Measurements from ENCODE around the gene TEX53. TPM values are rescaled to one million over a fixed set of nuclear protein-coding genes. Genes with fewer than 3 reads are reported as not detected.

TEX53 gene
- total RNA-seq, 1 experiment from 2014 or later = not detected

DNA sequence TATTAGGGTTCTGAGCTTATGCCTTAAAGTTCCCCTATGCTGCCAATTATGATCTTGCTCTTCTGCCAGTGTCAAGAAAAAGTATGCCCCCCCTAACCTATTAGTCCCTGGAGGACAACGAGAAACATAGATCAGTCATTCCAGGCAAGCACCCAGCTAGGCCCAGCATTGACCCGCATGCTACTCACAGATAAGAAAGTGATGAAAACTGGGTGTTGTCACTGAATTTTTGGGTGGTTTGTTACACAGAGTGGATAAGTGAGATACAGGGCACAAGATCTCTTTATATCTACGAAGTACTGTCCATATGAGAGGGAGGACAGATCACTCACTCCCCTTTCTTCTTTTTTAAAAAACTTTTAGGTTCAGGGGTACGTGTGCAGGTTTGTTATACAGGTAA is 30.8 kb upstream of the TEX53 start:
- Histone ChIP-seq H3K4me3 (no peak overlapping the region), H3K4me1 (peaks cover 17% of the 10 kb centered on the region), H3K27ac (no peak overlapping the region), H3K27me3 (no peaks in the 10 kb centered on the region; the same call in 1 of the 2 replicates), H3K9me3 (replicated peaks) (no peaks in the 10 kb centered on the region), H3K36me3 (no peaks in the 10 kb centered on the region)
- no peak for DNase-seq

- Histone ChIP-seq H3K4me3 (no peak overlapping the region), H3K27me3 (no peaks in the 10 kb centered on the region; the same call in 1 of the 2 replicates), H3K27ac (no peak overlapping the region), H3K9me3 (replicated peaks) (no peaks in the 10 kb centered on the region), H3K36me3 (no peaks in the 10 kb centered on the region), H3K4me1 (peaks cover 19% of the 10 kb centered on the region)
- no peak for DNase-seq
Observed at GRCh38 chr9:114687034-114687433, 29.4 kb upstream of the TEX53 start.

- H3K4me3 ChIP-seq = no peak overlapping the region
- no peak overlapping the region for H3K27ac ChIP-seq
- H3K36me3 ChIP-seq = no peaks in the 10 kb centered on the region
- peaks cover 11% of the 10 kb centered on the region for H3K4me1 ChIP-seq
- DNase-seq = no peak
- H3K9me3 ChIP-seq (replicated peaks) = no peaks in the 10 kb centered on the region
- no peaks in the 10 kb centered on the region; the same call in 1 of the 2 replicates for H3K27me3 ChIP-seq
Observed at GRCh38 chr9:114685951-114686350, 28.3 kb upstream of the TEX53 start.

DNA sequence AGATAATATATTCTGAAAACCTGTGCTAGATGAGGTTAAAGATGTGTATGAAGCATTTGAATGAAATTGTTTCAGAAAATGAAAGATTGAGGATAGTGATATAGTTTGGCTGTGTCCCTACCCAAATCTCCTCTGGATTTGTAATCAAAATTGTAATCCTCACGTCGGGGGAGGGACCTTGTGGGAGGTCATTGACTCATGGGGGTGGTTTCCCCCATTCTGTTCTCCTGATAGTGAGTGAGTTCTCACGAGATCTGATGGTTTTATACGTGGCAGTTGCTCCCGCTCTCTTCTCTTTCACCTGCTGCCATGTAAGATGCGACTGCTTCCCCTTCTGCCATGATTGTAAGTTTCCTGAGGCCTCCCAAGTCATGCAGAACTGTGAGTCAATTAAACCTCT is 26.4 kb upstream of the TEX53 start:
- Histone ChIP-seq H3K27ac (no peak overlapping the region), H3K4me1 (peaks cover 6% of the 10 kb centered on the region; the same call in 1 of the 2 replicates)

GRCh38 chr9:114682846-114683245 is 25.2 kb upstream of the TEX53 start:
- H3K27ac ChIP-seq = no peak overlapping the region
- H3K4me1 ChIP-seq = peaks cover 10% of the 10 kb centered on the region
- no peaks in the 10 kb centered on the region; the same call in 1 of the 2 replicates for H3K27me3 ChIP-seq
- no peaks in the 10 kb centered on the region for H3K36me3 ChIP-seq
- no peaks in the 10 kb centered on the region for H3K9me3 ChIP-seq (replicated peaks)
- DNase-seq = peak; percentile 46 to 67
- H3K4me3 ChIP-seq = no peak overlapping the region

More for the DNA sequence above, 26.4 kb upstream of the TEX53 start:
- Histone ChIP-seq H3K27me3 (no peaks in the 10 kb centered on the region; the same call in 1 of the 2 replicates), H3K36me3 (no peaks in the 10 kb centered on the region), H3K9me3 (replicated peaks) (no peaks in the 10 kb centered on the region), H3K4me3 (no peak overlapping the region)
- DNase-seq = no peak

DNA sequence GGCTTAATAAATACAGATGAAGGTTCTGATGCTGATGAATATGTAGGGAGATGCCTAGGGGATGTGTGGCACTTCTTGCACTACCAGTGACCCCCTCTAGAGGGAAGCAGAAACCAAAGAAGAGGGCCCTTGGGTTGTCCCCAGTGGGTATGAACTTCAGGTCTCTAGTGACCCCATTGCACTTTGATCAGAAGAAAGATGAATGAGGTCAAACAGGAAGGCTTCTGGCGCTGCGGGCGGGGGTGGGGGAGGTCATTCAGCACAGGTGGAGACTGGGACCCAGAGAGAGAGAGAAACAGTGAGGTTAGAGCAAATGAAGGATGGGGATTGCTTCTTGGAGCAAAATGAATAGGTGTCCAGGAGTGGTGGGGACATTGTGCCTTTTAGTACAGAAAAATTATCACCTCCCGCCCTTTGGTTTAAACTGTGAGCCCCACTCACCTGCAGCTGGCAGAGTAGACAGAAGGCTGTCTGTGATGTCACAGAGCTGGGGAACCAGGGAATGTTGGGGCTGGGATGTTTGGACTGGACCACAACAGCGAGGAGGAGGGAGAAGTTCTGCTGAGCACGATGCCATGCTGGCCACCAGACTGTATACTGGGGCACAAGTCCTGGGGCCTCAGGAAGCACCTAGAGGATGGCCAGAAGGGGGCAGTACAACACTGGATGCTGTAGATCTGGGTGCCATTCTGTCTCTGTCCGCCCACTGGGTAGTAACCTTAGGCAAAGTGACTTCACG is 24.2 kb upstream of the TEX53 start, which contains the start of gene TEX48:
Gene TEX48 (minus strand): TSS at position 599 of the 739 bp plus-strand sequence. CDS start 10,469 bp downstream, outside the sequence.
- Histone ChIP-seq H3K27ac (no peak within 1 kb of the TSS), H3K36me3 (no peaks in the 10 kb centered on the region)
- peak; percentile 74 to 90 for DNase-seq

GRCh38 chr9:114680259-114681001 is 22.8 kb upstream of the TEX53 start:
- no peak overlapping the region for H3K4me3 ChIP-seq
- H3K9me3 ChIP-seq (replicated peaks) = no peaks in the 10 kb centered on the region
- no peaks in the 10 kb centered on the region; the same call in 1 of the 2 replicates for H3K27me3 ChIP-seq
- H3K36me3 ChIP-seq = no peaks in the 10 kb centered on the region
- DNase-seq = no peak
- peaks cover 19% of the 10 kb centered on the region for H3K4me1 ChIP-seq
- H3K27ac ChIP-seq = no peak overlapping the region

More for the DNA sequence above, 24.2 kb upstream of the TEX53 start, which contains the start of gene TEX48:
- Histone ChIP-seq H3K4me1 (peaks cover 19% of the 10 kb centered on the region), H3K9me3 (replicated peaks) (no peaks in the 10 kb centered on the region), H3K4me3 (no peak within 1 kb of the TSS), H3K27me3 (no peaks in the 10 kb centered on the region; the same call in 1 of the 2 replicates)

DNA sequence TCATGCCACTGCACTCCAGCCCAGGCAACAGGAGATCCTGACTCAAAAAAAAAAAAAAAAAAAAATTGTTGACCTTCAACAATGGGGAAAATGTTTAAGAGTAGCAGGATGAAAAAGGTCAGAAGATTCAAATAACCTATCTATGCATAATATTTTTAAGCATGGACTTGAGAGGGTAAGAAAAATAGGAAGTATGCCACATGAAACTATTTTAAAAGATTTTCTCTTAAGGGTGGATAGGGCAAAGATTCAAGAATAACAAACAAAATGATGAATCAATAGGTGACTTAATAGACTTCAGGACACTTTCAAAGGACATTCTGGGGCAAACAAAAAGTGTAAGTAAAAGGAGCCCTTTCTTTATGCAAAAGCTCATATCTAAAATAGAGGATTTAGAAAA is 21.2 kb upstream of the TEX53 start:
- H3K27ac ChIP-seq = no peak overlapping the region

DNA sequence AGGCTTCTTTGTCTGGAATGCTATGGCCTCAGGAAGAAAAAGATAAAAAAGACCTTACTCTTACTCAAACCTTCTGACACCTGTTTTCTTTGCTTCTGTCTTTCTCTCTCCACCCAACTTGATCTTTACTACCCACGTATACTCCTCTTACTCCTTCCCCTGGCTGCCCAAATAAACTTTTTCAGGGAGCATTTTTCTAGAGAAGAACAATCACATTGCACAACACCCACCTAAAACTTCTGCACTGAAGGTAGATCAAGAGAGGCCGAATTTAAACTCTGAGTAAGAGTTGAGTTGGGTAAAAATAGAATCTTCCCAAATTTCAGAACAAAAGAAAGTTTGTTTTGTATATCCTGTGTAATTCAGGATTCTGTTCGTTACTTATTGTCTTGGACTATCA is 20.5 kb upstream of the TEX53 start:
- Histone ChIP-seq H3K27me3 (no peaks in the 10 kb centered on the region), H3K36me3 (no peaks in the 10 kb centered on the region), H3K9me3 (replicated peaks) (no peaks in the 10 kb centered on the region), H3K4me3 (no peak overlapping the region), H3K4me1 (peaks cover 15% of the 10 kb centered on the region), H3K27ac (no peak overlapping the region)
- no peak for DNase-seq

More for the DNA sequence above, 21.2 kb upstream of the TEX53 start:
- Histone ChIP-seq H3K4me3 (no peak overlapping the region), H3K36me3 (no peaks in the 10 kb centered on the region), H3K9me3 (replicated peaks) (no peaks in the 10 kb centered on the region), H3K4me1 (peaks cover 19% of the 10 kb centered on the region), H3K27me3 (no peaks in the 10 kb centered on the region; the same call in 1 of the 2 replicates)
- DNase-seq = no peak

- peaks cover 12% of the 10 kb centered on the region for H3K4me1 ChIP-seq
- H3K27ac ChIP-seq = no peak overlapping the region
- no peaks in the 10 kb centered on the region for H3K9me3 ChIP-seq (replicated peaks)
- H3K27me3 ChIP-seq = no peaks in the 10 kb centered on the region
- H3K4me3 ChIP-seq = no peak overlapping the region
- DNase-seq = peak; percentile 80 to 86
- H3K36me3 ChIP-seq = no peaks in the 10 kb centered on the region
Observed at GRCh38 chr9:114677418-114677817, 19.8 kb upstream of the TEX53 start.

GRCh38 chr9:114676901-114677300 is 19.3 kb upstream of the TEX53 start:
- peaks cover 12% of the 10 kb centered on the region for H3K4me1 ChIP-seq
- no peaks in the 10 kb centered on the region for H3K27me3 ChIP-seq
- H3K9me3 ChIP-seq (replicated peaks) = no peaks in the 10 kb centered on the region
- DNase-seq = no peak
- no peak overlapping the region for H3K4me3 ChIP-seq
- H3K36me3 ChIP-seq = no peaks in the 10 kb centered on the region
- H3K27ac ChIP-seq = no peak overlapping the region

GRCh38 chr9:114674798-114675540 is 17.4 kb upstream of the TEX53 start:
- H3K36me3 ChIP-seq = no peaks in the 10 kb centered on the region
- no peaks in the 10 kb centered on the region for H3K27me3 ChIP-seq
- H3K4me3 ChIP-seq = no peak overlapping the region
- H3K4me1 ChIP-seq = peaks cover 12% of the 10 kb centered on the region
- H3K9me3 ChIP-seq (replicated peaks) = peaks cover 4% of the 10 kb centered on the region; the same call in 1 of the 2 replicates
- no peak for DNase-seq
- H3K27ac ChIP-seq = no peak overlapping the region

GRCh38 chr9:114674076-114674797 is 16.6 kb upstream of the TEX53 start:
- Histone ChIP-seq H3K4me1 (peaks cover 12% of the 10 kb centered on the region), H3K27ac (no peak overlapping the region), H3K4me3 (no peak overlapping the region), H3K27me3 (no peaks in the 10 kb centered on the region), H3K9me3 (replicated peaks) (peaks cover 4% of the 10 kb centered on the region; the same call in 1 of the 2 replicates), H3K36me3 (no peaks in the 10 kb centered on the region)
- DNase-seq = no peak

DNA sequence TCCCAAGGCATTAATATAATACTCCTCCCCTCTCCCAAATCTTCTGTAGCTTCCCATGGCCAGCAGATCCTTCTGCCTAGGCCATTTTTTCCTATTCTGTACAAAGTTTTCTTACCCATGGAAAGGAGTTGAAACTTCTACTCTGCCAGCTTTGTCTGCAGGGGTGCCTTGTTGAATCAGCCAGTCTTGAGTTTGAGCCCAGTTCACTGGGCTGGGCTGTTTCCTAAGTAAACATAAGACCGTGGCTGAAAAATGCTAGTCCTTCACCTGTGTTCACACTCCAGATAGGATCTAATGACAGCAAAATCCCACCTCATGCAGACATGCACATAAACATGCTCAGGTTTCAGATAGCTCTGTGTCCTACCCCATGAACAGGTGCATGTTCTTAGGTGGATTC is 14.0 kb upstream of the TEX53 start:
- Histone ChIP-seq H3K9me3 (replicated peaks) (peaks cover 4% of the 10 kb centered on the region; the same call in 1 of the 2 replicates), H3K36me3 (no peaks in the 10 kb centered on the region), H3K27me3 (no peaks in the 10 kb centered on the region), H3K27ac (no peak overlapping the region), H3K4me1 (no peaks in the 10 kb centered on the region), H3K4me3 (no peak overlapping the region)
- no peak for DNase-seq

Data from SJCRH30 (cell line).